HepG2 (cell line): ENCODE data around the gene ROS1. TPM values are rescaled to one million over a fixed set of nuclear protein-coding genes. Genes with fewer than 3 reads are reported as not detected.
A peak's percentile ranks its signal among the peaks of the same experiment; 100 is the strongest.

Experiments
- ATAC-seq: fragments of 200-7000 bp; cut with Tn5 transposase; 3 replicates; pipeline ENCODE4 v1.9.1; 2020; ENCODE audit warnings: mild to moderate bottlenecking, moderate library complexity
- BruUV-seq: library from RNA; stranded (reverse); fragments of 400-500 nt; replicated peaks from 2 replicates; lab custom pipeline; 2021; lab: Mats Ljungman, UMichigan
- CTCF ChIA-PET: fragments of 300-600 bp; formaldehyde crosslinking; extraction: SDS; loops from one replicate; lab custom pipeline; 2021; ENCODE audit warnings: low total read pairs, inconsistent platforms, low intra/inter-chr PET ratio; lab: Yijun Ruan, JAX
- POLR2A ChIA-PET: fragments of 350-600 bp; sonication (Branson Sonifier 250); formaldehyde crosslinking; loops from one replicate; lab custom pipeline; 2020; ENCODE audit warnings: antibody characterized with exemption, inconsistent platforms; lab: Yijun Ruan, JAX
- DNase-seq: peaks from one replicate; pipeline ENCODE4 v3.0.0-alpha.2; 2015; ENCODE audit warnings: low spot score
- FAIRE-seq: peaks from 3 replicates; lab custom pipeline; 2011; peaks lifted over from hg19 to GRCh38; lab: Jason Lieb, UNC
- H2AFZ ChIP-seq: one replicate; pipeline ENCODE4 v1.6.1; 2011; ENCODE audit warnings: low read length, inconsistent platforms
- H3K27ac ChIP-seq: fragments of 300-600 bp; 3 replicates; pipeline ENCODE4 v1.8.0; 2011; ENCODE audit warnings: mixed run types, mild to moderate bottlenecking, mixed read lengths, low read length, inconsistent platforms; ENCODE audit not compliant: insufficient read depth; ENCODE audit errors: extremely low read length
- H3K27me3 ChIP-seq, 2 experiments: fragments of 200-600 bp in 1 of 2; 2 replicates in 1 of 2; 3 replicates in 1 of 2; pipeline versions ENCODE4 v1.6.0 to v1.8.0; 2011; ENCODE audit warnings: low read length in 2 of 2, mild to moderate bottlenecking in 2 of 2, moderate library complexity in 2 of 2, inconsistent platforms in 1 of 2; ENCODE audit not compliant: insufficient read depth in 2 of 2, control insufficient read depth in 1 of 2
- H3K36me3 ChIP-seq, 2 experiments: fragments of 200-600 bp in 1 of 2; replicated peaks in 1 of 2; 2 replicates in 1 of 2; 3 replicates in 1 of 2; pipeline versions ENCODE4 v1.5.1 to v1.8.0; 2011; ENCODE audit warnings: low read length in 2 of 2, inconsistent platforms in 1 of 2; ENCODE audit not compliant: insufficient read depth in 2 of 2, control insufficient read depth in 1 of 2
- H3K4me1 ChIP-seq: 2 replicates; pipeline ENCODE4 v1.5.1; 2012; ENCODE audit warnings: low read length, inconsistent platforms; ENCODE audit not compliant: insufficient read depth
- H3K4me2 ChIP-seq: 2 replicates; pipeline ENCODE4 v1.6.0; 2011; ENCODE audit warnings: low read depth, low read length, inconsistent platforms
- H3K4me3 ChIP-seq, 3 experiments: fragments of 200-600 bp in 1 of 3; sonication (generic), shearing (Covaris generic) in 1 of 3; replicated peaks in 1 of 3; 2 replicates each; pipeline ENCODE4 v1.5.1; 2011 to 2016; ENCODE audit warnings: low read length in 3 of 3, inconsistent platforms in 2 of 3, low read depth in 2 of 3, mild to moderate bottlenecking in 2 of 3, control low read depth in 1 of 3, mixed read lengths in 1 of 3; ENCODE audit not compliant: insufficient read depth in 1 of 3
- H3K79me2 ChIP-seq: one replicate; pipeline ENCODE4 v1.6.1; 2011; ENCODE audit warnings: low read length, inconsistent platforms; ENCODE audit not compliant: insufficient read depth
- H3K9ac ChIP-seq: 2 replicates; pipeline ENCODE4 v1.6.0; 2011; ENCODE audit warnings: mild to moderate bottlenecking, low read depth, low read length, inconsistent platforms; ENCODE audit not compliant: insufficient read depth
- H3K9me3 ChIP-seq: 2 replicates; pipeline ENCODE4 v1.5.1; 2012; ENCODE audit warnings: mild to moderate bottlenecking, low read length
- H4K20me1 ChIP-seq: 2 replicates; pipeline ENCODE4 v1.6.0; 2011; ENCODE audit warnings: inconsistent platforms, mild to moderate bottlenecking, low read length, moderate library complexity; ENCODE audit not compliant: insufficient read depth
- CEBPB ChIP-seq: IDR thresholded peaks from 2 replicates; pipeline ENCODE4 v1.6.1; 2011; ENCODE audit warnings: low read depth, low read length, improper control_type of control experiment, borderline replicate concordance
- CHD4 ChIP-seq: fragments of 200-600 bp; sonication (generic); IDR thresholded peaks from 2 replicates; pipeline ENCODE4 v1.7.0; 2017; ENCODE audit warnings: mild to moderate bottlenecking, low read length, borderline replicate concordance
- CTCF ChIP-seq: sonication (generic); formaldehyde crosslinking; IDR thresholded peaks from 2 replicates; pipeline ENCODE4 v1.5.0; 2020; ENCODE audit warnings: mild to moderate bottlenecking, missing genetic modification reagents, moderate library complexity
- FUBP1 ChIP-seq: sonication (generic); formaldehyde crosslinking; IDR thresholded peaks from 2 replicates; pipeline ENCODE4 v1.5.1; 2020; ENCODE audit warnings: missing genetic modification reagents, mild to moderate bottlenecking, borderline replicate concordance
- HDAC1 ChIP-seq: sonication (generic); formaldehyde crosslinking; IDR thresholded peaks from 2 replicates; pipeline ENCODE4 v1.5.1; 2020; ENCODE audit warnings: mild to moderate bottlenecking, missing genetic modification reagents
- HNRNPK ChIP-seq: fragments of 200-400 bp; formaldehyde crosslinking; IDR thresholded peaks from 2 replicates; pipeline ENCODE4 v1.6.1; 2018; ENCODE audit warnings: low read length, low read depth, moderate library complexity, mild to moderate bottlenecking; ENCODE audit not compliant: poor library complexity, severe bottlenecking
- ZNF24 ChIP-seq: fragments of 450-650 bp; IDR thresholded peaks from 2 replicates; pipeline ENCODE4 v1.6.1; 2017; ENCODE audit warnings: antibody characterized with exemption, mild to moderate bottlenecking
- ZNF839 ChIP-seq: sonication (generic); formaldehyde crosslinking; IDR thresholded peaks from 2 replicates; pipeline ENCODE4 v1.4.0; 2020; ENCODE audit warnings: missing genetic modification reagents, mild to moderate bottlenecking, borderline replicate concordance
- ZNF883 ChIP-seq: sonication (generic); formaldehyde crosslinking; IDR thresholded peaks from 2 replicates; pipeline ENCODE4 v1.5.1; 2020; ENCODE audit warnings: mild to moderate bottlenecking, missing genetic modification reagents; ENCODE audit errors: not compliant biosample characterization
- whole genome bisulfite sequencing: methylation state at CpG from one replicate; pipeline ENCODE4 v1.1.6; 2017; ENCODE audit warnings: low lambda C conversion rate; 5-methylcytosine and 5-hydroxymethylcytosine counted together
- in situ Hi-C: cut with HindIII; loops from 2 replicates; pipeline ENCODE4 v1.10.0; 2017; ENCODE audit warnings: low pct_unique_long_range_greater_than_20kb; ENCODE audit not compliant: extremely low pct_ligation_motif_present
- intact Hi-C: fragments of 100-400 bp; cut with micrococcal nuclease; formaldehyde crosslinking; loops from one replicate; pipeline ENCODE4 v1.10.0; 2022; ENCODE audit not compliant: unreplicated experiment
- polyA plus RNA-seq, 8 experiments: library from polyadenylated mRNA; depleted of rRNA in 3 of 8; stranded (reverse) in 7 of 8; unstranded in 1 of 8; fragments of >200 nt; fragmentation: Illumina TruSeq in 4 of 8; extraction: Trizol in 4 of 8; gene quantifications; 2 replicates each; pipeline versions ENCODE4 v1.2.1 to v1.2.3, GENCODE V29; 2011 to 2016; ENCODE audit warnings: low read depth in 4 of 8, missing spikeins in 1 of 8, mixed read lengths in 1 of 8; ENCODE audit not compliant: insufficient read depth in 1 of 8
- total RNA-seq, 5 experiments: library from RNA; depleted of rRNA; stranded (reverse); fragments of >200 nt; fragmentation: Illumina TruSeq; extraction: Trizol; gene quantifications; 2 replicates each; pipeline ENCODE4 v1.2.3, GENCODE V29; 2016; ENCODE audit warnings: low read depth in 1 of 5

ROS1 gene
- total and polyA plus RNA-seq, 2 of the 13 experiments (the other 11 are each of a cell fraction or from before 2014, with no cell fraction given), result not detected

GRCh38 chr6:117288083-117288715 lies 137.5 kb downstream of the ROS1 start (continued):
- TF ChIP-seq FUBP1 (CRISPR knock-in tag) (no peak), ZNF24 (no peak), HNRNPK (no peak), ZNF883 (CRISPR knock-in tag) (no peak), ZNF839 (CRISPR knock-in tag) (no peak), CHD4 (no peak), CEBPB (no peak)

GRCh38 chr6:117280922-117281321 lies 144.8 kb downstream of the ROS1 start:
- ATAC-seq (peak; percentile 88), FAIRE-seq (peak; percentile 70), DNase-seq (peak; percentile 13)
- no TSS peak for BruUV-seq
- H3K79me2 ChIP-seq, result no peaks in the 10 kb centered on the region
- no peak overlapping the region for H3K9ac ChIP-seq
- intact Hi-C loops, result loop anchor here (1.0 kb wide), 1 partner anchor 36 kb away; no protein-coding TSS in a partner anchor
- no peak overlapping the region for H3K4me3 ChIP-seq
- H4K20me1 ChIP-seq, result no peaks in the 10 kb centered on the region
- H3K4me1 ChIP-seq, result no peaks in the 10 kb centered on the region
- 8% methylated on average over 3 of the region's 3 CpGs for WGBS
- no peak overlapping the region for H3K27ac ChIP-seq
- H3K4me2 ChIP-seq, result no peak overlapping the region
- POLR2A ChIA-PET, result no interaction called here
- in situ Hi-C loops, result no loop called here
- CTCF ChIA-PET, result no interaction called here
- H3K9me3 ChIP-seq, result no peaks in the 10 kb centered on the region
- no peak overlapping the region for H2AFZ ChIP-seq
- H3K27me3 ChIP-seq, result no peaks in the 10 kb centered on the region
- TF ChIP-seq CTCF (CRISPR knock-in tag), result peak; percentile 40
- no peak for TF ChIP-seq HDAC1 (CRISPR knock-in tag)
- H3K36me3 ChIP-seq, result no peaks in the 10 kb centered on the region
